GM19099 (cell line): ENCODE measurements around the gene SPTLC3.

ENCODE experiments used
- POLR2A ChIP-seq: IDR thresholded peaks from 3 replicates; pipeline ENCODE4 v1.6.1; 2011; ENCODE audit warnings: low read depth; ENCODE audit not compliant: insufficient read length; ENCODE audit errors: extremely low read depth

The SPTLC3 gene

GRCh38 chr20:13099676-13100075 is 90.9 kb downstream of the SPTLC3 start:
- TF ChIP-seq POLR2A = no peak

GRCh38 chr20:13101276-13101675 is 92.5 kb downstream of the SPTLC3 start:
- no peak for TF ChIP-seq POLR2A

GRCh38 chr20:13101706-13102105 is 92.9 kb downstream of the SPTLC3 start:
- TF ChIP-seq POLR2A = no peak

GRCh38 chr20:13102237-13102636 is 93.5 kb downstream of the SPTLC3 start:
- no peak for TF ChIP-seq POLR2A

GRCh38 chr20:13102694-13103093 is 93.9 kb downstream of the SPTLC3 start:
- no peak for TF ChIP-seq POLR2A

- TF ChIP-seq POLR2A = no peak
These were observed 96.3 kb downstream of the SPTLC3 start for GRCh38 chr20:13105039-13105438.

- no peak for TF ChIP-seq POLR2A
These were observed 97.2 kb downstream of the SPTLC3 start for GRCh38 chr20:13105864-13106457.

GRCh38 chr20:13109658-13110057 is 100.9 kb downstream of the SPTLC3 start:
- no peak for TF ChIP-seq POLR2A

GRCh38 chr20:13110796-13111195 is 102.0 kb downstream of the SPTLC3 start:
- TF ChIP-seq POLR2A = no peak

GRCh38 chr20:13111249-13111911 is 102.6 kb downstream of the SPTLC3 start:
- TF ChIP-seq POLR2A = no peak

GRCh38 chr20:13113731-13114130 is 105.0 kb downstream of the SPTLC3 start:
- TF ChIP-seq POLR2A = no peak

GRCh38 chr20:13117200-13117599 is 108.4 kb downstream of the SPTLC3 start:
- TF ChIP-seq POLR2A = no peak

- TF ChIP-seq POLR2A = no peak
These were observed 109.9 kb downstream of the SPTLC3 start for GRCh38 chr20:13118676-13119075.

GRCh38 chr20:13119583-13119982 is 110.8 kb downstream of the SPTLC3 start:
- TF ChIP-seq POLR2A = no peak

GRCh38 chr20:13120471-13120870 is 111.7 kb downstream of the SPTLC3 start:
- TF ChIP-seq POLR2A = no peak

- TF ChIP-seq POLR2A = no peak
These were observed 113.2 kb downstream of the SPTLC3 start for GRCh38 chr20:13121840-13122515.
